PC-3 (cell line): Measurements from ENCODE around the gene KCNQ2.

Experiments
- CTCF ChIP-seq: fragments of 300-600 bp; sonication (generic); conservative IDR thresholded peaks from 2 replicates; pipeline ENCODE4 v1.5.1; 2017; ENCODE audit warnings: antibody characterized with exemption, low read depth, mild to moderate bottlenecking, low read length
- EZH2 ChIP-seq: fragments of 300-600 bp; sonication (generic); IDR thresholded peaks from one replicate; pipeline ENCODE4 v1.6.1; 2017; ENCODE audit warnings: antibody characterized with exemption, mild to moderate bottlenecking, low read length; ENCODE audit not compliant: unreplicated experiment

- TF ChIP-seq CTCF (no peak), EZH2 (no peak)
Measured at GRCh38 chr20:63473555-63474449, 1.3 kb upstream of the KCNQ2 start.
